ENCODE measurements around the gene SEMG2. TPM values are rescaled to one million over a fixed set of nuclear protein-coding genes. Genes with fewer than 3 reads are reported as not detected.
A peak's percentile ranks its signal among the peaks of the same experiment; 100 is the strongest.

SEMG2 gene
- polyA plus RNA-seq, 3 donors, result not detected

DNA sequence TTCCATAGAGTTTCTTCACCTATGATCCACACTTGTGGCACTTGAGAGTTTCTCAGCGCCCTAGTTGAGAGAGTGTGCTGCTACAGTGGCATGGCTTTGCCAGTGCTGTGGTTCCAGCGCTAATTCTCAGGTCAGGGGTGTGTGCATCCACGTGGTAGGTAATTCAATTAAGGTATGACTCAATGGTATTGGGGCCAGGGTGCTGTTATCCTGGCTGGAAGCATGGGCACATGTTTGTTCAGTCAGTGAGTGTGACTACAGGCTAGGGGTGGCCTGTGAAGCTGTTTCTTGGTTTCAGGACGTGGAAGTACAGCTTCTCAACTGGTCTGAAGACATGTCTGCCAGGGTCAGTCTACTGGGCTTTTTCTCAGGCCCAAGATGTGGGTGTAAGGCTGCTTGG lies 3.0 kb upstream of the SEMG2 start:
- Histone ChIP-seq H3K9me3 (replicated peaks in 1 of 2; ENCODE audit: control insufficient read depth in 1 of 2, insufficient read depth in 1 of 2, low read length in 2 of 2) (no peaks in the 10 kb centered on the region), H3K9ac (ENCODE audit: insufficient read depth, low read length, poor library complexity, severe bottlenecking) (no peak overlapping the region), H3K27ac (ENCODE audit: low read depth in 1 of 2, low read length in 2 of 2) (no peak overlapping the region), H2AFZ (ENCODE audit: insufficient read depth, low read depth, low read length, poor library complexity, severe bottlenecking) (no peak overlapping the region), H3K4me1 (ENCODE audit: control insufficient read depth in 1 of 2, insufficient read depth in 2 of 2, low read length in 2 of 2) (no peaks in the 10 kb centered on the region), H3K36me3 (replicated peaks in 1 of 2; ENCODE audit: control insufficient read depth in 1 of 2, insufficient read depth in 2 of 2, low read length in 2 of 2) (no peaks in the 10 kb centered on the region), H4K20me1 (ENCODE audit: insufficient read depth, low read length) (no peaks in the 10 kb centered on the region), H3K79me2 (ENCODE audit: insufficient read depth, low read length) (no peaks in the 10 kb centered on the region), H3K4me3 (replicated peaks in 1 of 3; ENCODE audit: low read depth in 2 of 3, low read length in 3 of 3) (no peak overlapping the region), H3K27me3 (ENCODE audit: control insufficient read depth in 2 of 2, insufficient read depth in 2 of 2, low read length in 2 of 2) (peaks cover 3 to 12% of the 10 kb centered on the region in 2 donors), H3K4me2 (replicated peaks; ENCODE audit: extremely low read depth, low read length, poor library complexity, severe bottlenecking) (no peak overlapping the region)
- no peaks in the 10 kb centered on the region for H3K4me1 Mint-ChIP-seq
- H3K4me3 Mint-ChIP-seq, result no peak overlapping the region
- no peak for DNase-seq
- H3K36me3 Mint-ChIP-seq, result no peaks in the 10 kb centered on the region
- H3K27ac Mint-ChIP-seq, result peak overlapping the region in 1 of 7 donors; percentile 48
- intact Hi-C loops (cut with micrococcal nuclease), result no loop called here
- WGBS (ENCODE audit: insufficient coverage), result 91% methylated on average over 4 of the region's 4 CpGs
- TF ChIP-seq, protein P1, sequence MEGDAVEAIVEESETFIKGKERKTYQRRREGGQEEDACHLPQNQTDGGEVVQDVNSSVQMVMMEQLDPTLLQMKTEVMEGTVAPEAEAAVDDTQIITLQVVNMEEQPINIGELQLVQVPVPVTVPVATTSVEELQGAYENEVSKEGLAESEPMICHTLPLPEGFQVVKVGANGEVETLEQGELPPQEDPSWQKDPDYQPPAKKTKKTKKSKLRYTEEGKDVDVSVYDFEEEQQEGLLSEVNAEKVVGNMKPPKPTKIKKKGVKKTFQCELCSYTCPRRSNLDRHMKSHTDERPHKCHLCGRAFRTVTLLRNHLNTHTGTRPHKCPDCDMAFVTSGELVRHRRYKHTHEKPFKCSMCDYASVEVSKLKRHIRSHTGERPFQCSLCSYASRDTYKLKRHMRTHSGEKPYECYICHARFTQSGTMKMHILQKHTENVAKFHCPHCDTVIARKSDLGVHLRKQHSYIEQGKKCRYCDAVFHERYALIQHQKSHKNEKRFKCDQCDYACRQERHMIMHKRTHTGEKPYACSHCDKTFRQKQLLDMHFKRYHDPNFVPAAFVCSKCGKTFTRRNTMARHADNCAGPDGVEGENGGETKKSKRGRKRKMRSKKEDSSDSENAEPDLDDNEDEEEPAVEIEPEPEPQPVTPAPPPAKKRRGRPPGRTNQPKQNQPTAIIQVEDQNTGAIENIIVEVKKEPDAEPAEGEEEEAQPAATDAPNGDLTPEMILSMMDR (IDR thresholded peaks at IDR 0.05), result no peak
- peaks cover 10 to 33% (median 18%) of the 10 kb centered on the region in 3 donors for H3K27me3 Mint-ChIP-seq (ENCODE audit: low read depth in 3 of 3)
- H3K9me3 Mint-ChIP-seq, result peaks cover 0 to 2% (median 0%) of the 10 kb centered on the region in 7 donors

DNA sequence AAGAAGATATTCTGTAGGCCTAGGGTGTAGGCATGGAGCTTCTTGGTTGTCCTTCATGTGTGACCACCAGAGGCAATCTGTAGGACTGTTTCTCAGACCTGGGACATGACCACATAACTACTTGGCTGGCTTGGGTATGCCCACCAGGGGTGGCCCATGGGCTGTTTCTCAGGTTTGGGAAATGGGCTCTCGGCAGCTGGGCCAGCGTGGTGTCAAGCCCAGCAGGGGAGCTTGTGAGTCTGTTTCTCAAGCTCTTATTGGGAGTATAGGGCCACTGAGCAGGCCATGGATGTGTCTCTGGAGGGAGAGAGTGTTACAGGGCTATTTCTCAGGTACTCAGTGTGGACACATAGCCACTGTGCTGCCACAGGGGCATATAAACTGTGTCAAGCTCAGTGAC lies 2.5 kb upstream of the SEMG2 start:
- Histone ChIP-seq H3K9ac (ENCODE audit: insufficient read depth, low read length, poor library complexity, severe bottlenecking) (no peak overlapping the region), H3K4me1 (ENCODE audit: control insufficient read depth in 1 of 2, insufficient read depth in 2 of 2, low read length in 2 of 2) (no peaks in the 10 kb centered on the region), H3K79me2 (ENCODE audit: insufficient read depth, low read length) (no peaks in the 10 kb centered on the region), H3K27me3 (ENCODE audit: control insufficient read depth in 2 of 2, insufficient read depth in 2 of 2, low read length in 2 of 2) (peaks cover 3 to 12% of the 10 kb centered on the region in 2 donors), H3K4me2 (replicated peaks; ENCODE audit: extremely low read depth, low read length, poor library complexity, severe bottlenecking) (no peak overlapping the region), H2AFZ (ENCODE audit: insufficient read depth, low read depth, low read length, poor library complexity, severe bottlenecking) (no peak overlapping the region), H4K20me1 (ENCODE audit: insufficient read depth, low read length) (no peaks in the 10 kb centered on the region), H3K27ac (ENCODE audit: low read depth in 1 of 2, low read length in 2 of 2) (no peak overlapping the region), H3K4me3 (replicated peaks in 1 of 3; ENCODE audit: low read depth in 2 of 3, low read length in 3 of 3) (no peak overlapping the region), H3K36me3 (replicated peaks in 1 of 2; ENCODE audit: control insufficient read depth in 1 of 2, insufficient read depth in 2 of 2, low read length in 2 of 2) (no peaks in the 10 kb centered on the region), H3K9me3 (replicated peaks in 1 of 2; ENCODE audit: control insufficient read depth in 1 of 2, insufficient read depth in 1 of 2, low read length in 2 of 2) (no peaks in the 10 kb centered on the region)
- H3K9me3 Mint-ChIP-seq, result peaks cover 0 to 2% (median 0%) of the 10 kb centered on the region in 7 donors
- no peak for DNase-seq
- H3K27me3 Mint-ChIP-seq (ENCODE audit: low read depth in 3 of 3), result peaks cover 7 to 33% (median 18%) of the 10 kb centered on the region in 3 donors
- no peaks in the 10 kb centered on the region for H3K36me3 Mint-ChIP-seq
- TF ChIP-seq, protein P1 (IDR thresholded peaks at IDR 0.05), result no peak
- 89% methylated on average over 2 of the region's 2 CpGs for WGBS (ENCODE audit: insufficient coverage)
- H3K4me3 Mint-ChIP-seq, result no peak overlapping the region
- no peak overlapping the region for H3K27ac Mint-ChIP-seq
- intact Hi-C loops (cut with micrococcal nuclease), result no loop called here
- no peaks in the 10 kb centered on the region for H3K4me1 Mint-ChIP-seq

Measured in CD14-positive monocyte (primary cell).